NT2/D1 (cell line): ENCODE measurements around the gene SUN2.

Source experiments
- DNase-seq: peaks from one replicate; pipeline ENCODE4 v3.0.0-alpha.2; 2011; ENCODE audit warnings: low read depth, low spot score
- H3K27me3 ChIP-seq: 2 replicates; pipeline ENCODE4 v1.6.0; 2011; ENCODE audit warnings: mild to moderate bottlenecking; ENCODE audit not compliant: insufficient read length, insufficient read depth
- H3K36me3 ChIP-seq: 2 replicates; pipeline ENCODE4 v1.6.1; 2011; ENCODE audit warnings: mild to moderate bottlenecking, low read length, mixed read lengths; ENCODE audit not compliant: insufficient read depth, insufficient read length
- H3K4me1 ChIP-seq: 2 replicates; pipeline ENCODE4 v1.5.1; 2011; ENCODE audit not compliant: insufficient read depth, insufficient read length
- H3K4me3 ChIP-seq: 2 replicates; pipeline ENCODE4 v1.5.1; 2011; ENCODE audit warnings: low read depth; ENCODE audit not compliant: insufficient read length
- H3K9ac ChIP-seq: 2 replicates; pipeline ENCODE4 v1.6.0; 2011; ENCODE audit warnings: low read depth; ENCODE audit not compliant: insufficient read length
- H3K9me3 ChIP-seq: 2 replicates; pipeline ENCODE4 v1.5.1; 2011; ENCODE audit warnings: mild to moderate bottlenecking, low read length; ENCODE audit not compliant: insufficient read depth
- SUZ12 ChIP-seq: IDR thresholded peaks from 2 replicates; pipeline ENCODE4 v1.6.1; 2011; ENCODE audit not compliant: insufficient read length, insufficient read depth; ENCODE audit errors: extremely low read depth
- YY1 ChIP-seq: IDR thresholded peaks from 2 replicates; pipeline ENCODE4 v1.6.1; 2011; ENCODE audit not compliant: insufficient read length, insufficient read depth
- ZNF274 ChIP-seq: IDR thresholded peaks from 2 replicates; pipeline ENCODE4 v1.6.1; 2011; ENCODE audit warnings: mild to moderate bottlenecking, low read depth, low read length

The SUN2 gene

DNA sequence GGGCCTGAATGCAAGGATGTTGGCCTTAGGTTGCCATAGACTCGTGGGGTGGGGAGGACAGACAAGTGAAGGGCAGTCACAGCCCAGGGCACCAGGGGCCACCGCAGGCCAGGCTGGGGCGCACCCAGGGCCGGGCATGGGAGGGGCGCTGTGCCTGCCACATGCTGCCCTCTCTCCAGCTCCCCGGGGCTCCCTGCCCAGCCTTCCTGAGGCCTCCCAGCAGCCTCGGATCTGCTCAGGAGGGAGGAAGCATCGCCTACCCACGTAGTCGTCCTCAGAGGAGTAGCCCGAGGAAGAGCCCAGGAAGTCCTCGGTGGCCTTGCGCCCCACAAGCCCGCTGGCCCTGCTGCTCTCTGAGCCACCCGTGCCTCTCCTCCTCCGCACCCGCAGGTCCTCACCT is 5.2 kb downstream of the SUN2 start:
- Histone ChIP-seq H3K9me3 (no peaks in the 10 kb centered on the region), H3K9ac (no peak overlapping the region), H3K27me3 (peaks cover 4% of the 10 kb centered on the region), H3K36me3 (peaks cover 48% of the 10 kb centered on the region), H3K4me1 (no peaks in the 10 kb centered on the region), H3K4me3 (no peak overlapping the region)
- no peak for DNase-seq
- TF ChIP-seq YY1 = no peak
- no peak for TF ChIP-seq SUZ12
- no peak for TF ChIP-seq ZNF274

DNA sequence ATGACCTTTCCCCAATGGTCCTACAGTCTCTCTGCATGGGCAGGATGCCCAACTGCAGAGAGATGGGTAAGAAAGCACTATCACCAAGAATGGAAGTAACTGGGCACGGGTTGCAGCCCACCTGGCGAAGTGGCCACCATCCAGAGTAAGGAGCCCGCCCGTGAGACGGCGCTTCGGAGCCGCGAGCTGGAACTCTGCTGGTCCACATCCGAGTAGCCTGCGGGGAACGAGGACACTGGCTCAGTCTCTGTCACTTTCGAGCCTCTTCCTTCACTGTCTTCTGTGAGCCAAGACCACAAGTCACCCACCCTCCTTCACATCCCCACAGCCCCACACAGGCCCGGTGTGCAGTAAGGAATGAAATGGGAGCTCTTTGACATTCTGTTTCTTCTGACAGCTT is 5.7 kb downstream of the SUN2 start:
- Histone ChIP-seq H3K9me3 (no peaks in the 10 kb centered on the region), H3K36me3 (peaks cover 54% of the 10 kb centered on the region), H3K9ac (no peak overlapping the region), H3K27me3 (peaks cover 4% of the 10 kb centered on the region), H3K4me1 (no peaks in the 10 kb centered on the region), H3K4me3 (no peak overlapping the region)
- no peak for DNase-seq
- TF ChIP-seq SUZ12 (no peak), YY1 (no peak), ZNF274 (no peak)

DNA sequence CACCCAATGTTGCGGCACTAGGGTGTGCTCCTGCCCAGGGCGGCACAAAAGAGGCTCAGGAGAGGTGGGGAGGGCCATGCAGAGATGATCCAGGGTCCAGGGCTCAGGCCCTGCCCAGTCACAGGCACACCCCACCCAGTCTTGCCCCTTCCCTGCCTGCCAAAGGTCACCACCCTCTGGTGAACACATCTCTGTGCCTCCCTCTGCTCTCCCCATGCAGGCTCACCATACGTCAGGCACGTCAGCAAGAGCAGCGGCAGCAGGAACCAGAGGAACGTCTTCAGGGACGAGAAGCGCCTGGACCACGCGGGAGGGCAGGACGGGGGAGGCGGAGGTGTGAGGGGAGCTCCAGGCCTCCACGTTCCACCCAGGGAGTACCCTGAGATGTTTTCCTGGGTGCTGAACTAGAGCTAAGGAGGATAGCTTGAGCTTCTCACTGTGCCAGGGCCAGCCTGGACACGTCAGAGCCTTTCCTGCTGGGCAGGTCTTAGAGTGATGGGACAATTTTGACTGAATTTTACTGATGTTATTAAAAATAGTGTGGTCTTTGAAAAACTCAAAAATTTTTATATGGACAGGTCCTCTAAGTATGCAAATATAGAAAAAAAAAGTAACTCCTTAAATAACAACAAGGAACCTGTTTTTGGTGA is 7.2 kb downstream of the SUN2 start:
- peaks cover under 1% of the 10 kb centered on the region for H3K27me3 ChIP-seq
- no peak overlapping the region for H3K4me3 ChIP-seq
- peaks cover 59% of the 10 kb centered on the region for H3K36me3 ChIP-seq
- no peak for TF ChIP-seq YY1
- TF ChIP-seq SUZ12 = no peak
- DNase-seq = no peak
- no peaks in the 10 kb centered on the region for H3K4me1 ChIP-seq
- no peaks in the 10 kb centered on the region for H3K9me3 ChIP-seq
- H3K9ac ChIP-seq = no peak overlapping the region

DNA sequence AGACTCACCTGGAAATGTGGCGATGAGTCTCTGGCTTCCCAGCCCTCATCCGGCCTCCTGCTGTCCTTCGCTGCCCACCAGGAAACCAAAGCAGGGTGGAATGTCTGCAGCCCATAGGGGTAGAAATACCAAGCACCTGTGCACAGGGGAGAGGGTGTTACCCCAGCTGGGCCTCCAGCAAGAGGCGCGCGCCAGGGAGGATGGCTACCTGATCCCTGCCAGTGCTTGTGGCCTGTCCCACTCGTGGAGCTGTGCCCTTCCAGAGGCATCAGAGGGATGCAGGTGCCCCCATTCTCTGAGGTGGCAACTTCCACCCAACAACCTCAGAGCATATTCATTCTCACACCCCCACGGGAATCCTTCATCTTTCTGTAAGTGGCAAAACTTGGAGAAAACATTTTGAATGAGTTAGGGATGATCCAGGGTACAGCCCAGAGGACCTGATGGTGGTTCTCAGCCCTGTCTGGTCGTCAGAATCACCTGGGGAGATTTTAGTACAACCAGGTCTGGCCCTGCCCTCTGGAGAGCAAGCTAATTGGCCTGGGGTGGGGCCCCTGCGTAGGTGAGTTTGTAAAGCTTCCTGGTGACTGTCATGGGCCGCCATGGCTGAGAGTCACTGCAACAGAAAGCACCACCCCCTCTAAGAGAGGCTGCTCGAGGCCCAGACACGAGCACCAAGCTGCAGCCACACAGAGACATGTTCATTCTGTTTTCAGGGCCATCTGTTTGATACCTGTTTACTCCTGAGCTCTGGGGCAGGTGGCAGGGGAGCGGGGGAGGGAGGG is 9.9 kb downstream of the SUN2 start:
- Histone ChIP-seq H3K4me1 (no peaks in the 10 kb centered on the region), H3K9me3 (no peaks in the 10 kb centered on the region), H3K4me3 (no peak overlapping the region), H3K27me3 (no peaks in the 10 kb centered on the region), H3K9ac (no peak overlapping the region), H3K36me3 (peaks cover 62% of the 10 kb centered on the region)
- no peak for TF ChIP-seq YY1
- no peak for TF ChIP-seq SUZ12
- no peak for TF ChIP-seq ZNF274
- DNase-seq = no peak

DNA sequence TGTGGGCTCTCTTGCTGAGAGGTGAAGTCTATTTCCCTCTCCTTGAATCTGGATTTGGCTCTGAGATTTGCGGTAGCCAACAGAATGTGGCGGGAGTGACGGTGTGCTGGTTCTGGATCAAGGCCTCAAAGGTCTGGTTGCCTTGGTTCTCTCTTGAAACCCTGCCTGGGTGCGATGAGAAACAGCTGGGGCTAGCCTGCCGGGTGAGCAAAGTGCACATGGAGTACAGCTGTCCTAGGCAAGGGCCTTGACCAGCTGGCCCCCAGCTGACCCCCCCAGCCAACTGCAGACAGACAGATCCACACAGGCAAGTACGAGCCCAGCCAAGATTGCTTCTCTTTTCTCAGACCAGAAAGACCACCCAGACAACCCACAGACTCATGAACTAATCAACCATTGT is 10.8 kb downstream of the SUN2 start:
- Histone ChIP-seq H3K9me3 (no peaks in the 10 kb centered on the region), H3K36me3 (peaks cover 58% of the 10 kb centered on the region), H3K27me3 (no peaks in the 10 kb centered on the region), H3K4me3 (no peak overlapping the region), H3K4me1 (no peaks in the 10 kb centered on the region), H3K9ac (no peak overlapping the region)
- TF ChIP-seq ZNF274 (no peak), SUZ12 (no peak), YY1 (no peak)
- no peak for DNase-seq

DNA sequence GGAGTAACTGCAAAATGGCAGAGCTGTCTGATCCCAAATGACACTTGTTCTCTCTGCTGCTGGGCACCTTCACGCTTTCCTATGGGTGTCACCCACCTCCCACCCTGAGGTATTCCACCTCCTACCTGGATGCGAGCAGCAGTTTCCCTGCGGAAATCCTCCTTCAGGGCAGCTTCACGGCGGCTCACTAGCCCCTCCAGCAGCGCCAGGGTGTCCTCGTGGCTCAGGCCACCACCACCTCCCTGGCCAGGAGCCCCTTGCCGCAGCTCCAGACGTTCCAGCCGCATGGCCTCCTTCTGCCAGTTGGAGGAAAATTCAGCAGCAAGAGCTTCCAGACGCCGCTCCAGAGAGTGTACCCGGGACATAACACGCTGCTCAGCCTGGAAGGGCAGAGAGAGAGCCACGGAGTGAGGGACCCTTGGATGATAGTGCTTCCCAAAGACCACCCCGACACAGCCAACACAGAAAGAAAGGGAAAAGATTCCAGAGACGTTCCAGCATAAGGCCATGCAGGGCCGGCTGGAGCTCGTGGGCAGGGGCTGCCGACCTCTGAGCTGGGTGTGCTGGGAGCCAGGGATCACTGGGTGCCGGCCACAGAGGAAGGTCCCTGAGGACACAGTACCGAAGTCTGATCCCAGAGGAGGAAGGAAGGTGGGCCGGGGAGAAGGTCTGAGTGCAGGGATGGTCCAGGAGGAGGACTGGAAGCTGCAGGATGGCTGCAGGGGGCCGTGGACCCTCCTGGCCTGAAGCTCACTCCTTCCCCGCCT is 13.4 kb downstream of the SUN2 start:
- no peak for DNase-seq
- H3K27me3 ChIP-seq = no peaks in the 10 kb centered on the region
- H3K36me3 ChIP-seq = peaks cover 64% of the 10 kb centered on the region
- H3K4me3 ChIP-seq = no peak overlapping the region
- H3K4me1 ChIP-seq = no peaks in the 10 kb centered on the region
- H3K9ac ChIP-seq = no peak overlapping the region
- H3K9me3 ChIP-seq = no peaks in the 10 kb centered on the region
- no peak for TF ChIP-seq YY1
- TF ChIP-seq ZNF274 = no peak
- TF ChIP-seq SUZ12 = no peak

DNA sequence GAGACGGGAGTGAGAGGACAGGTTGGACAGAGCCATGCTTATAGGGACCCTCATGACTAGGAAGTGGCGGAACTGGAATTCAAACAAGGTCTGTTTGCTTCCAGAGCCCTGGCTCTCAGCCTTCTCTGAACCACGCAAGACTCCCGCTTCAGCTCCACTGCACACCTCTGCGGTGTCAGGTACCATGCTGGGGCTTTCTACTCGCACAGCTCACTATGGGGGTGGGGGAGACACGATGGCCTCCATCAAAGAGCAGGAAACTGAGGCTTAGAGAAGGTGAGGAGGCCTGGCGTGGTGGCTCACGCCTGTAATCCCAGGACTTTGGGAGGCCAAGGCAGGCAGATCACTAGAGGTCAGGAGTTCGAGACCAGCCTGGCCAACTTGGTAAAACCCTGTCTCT is 14.2 kb downstream of the SUN2 start:
- Histone ChIP-seq H3K9me3 (no peaks in the 10 kb centered on the region), H3K9ac (no peak overlapping the region), H3K27me3 (no peaks in the 10 kb centered on the region), H3K4me3 (no peak overlapping the region), H3K36me3 (peaks cover 67% of the 10 kb centered on the region), H3K4me1 (no peaks in the 10 kb centered on the region)
- TF ChIP-seq ZNF274 (no peak), YY1 (no peak)
- no peak for DNase-seq
